ENCODE measurements around the gene SHISA6. TPM values are rescaled to one million over a fixed set of nuclear protein-coding genes. Genes with fewer than 3 reads are reported as not detected.

Gene SHISA6
- total RNA-seq, 2 donors from 2014 or later, result not detected

- H3K36me3 Mint-ChIP-seq, result peaks cover 0 to 17% of the 10 kb centered on the region in 2 donors
- H3K9me3 Mint-ChIP-seq, result peaks cover 0 to 11% of the 10 kb centered on the region in 2 donors
- no peak for ATAC-seq
- no peak overlapping the region for H3K27ac Mint-ChIP-seq
- DNase-seq (ENCODE audit: low spot score in 2 of 2), result no peak
Measured at GRCh38 chr17:11245791-11246190, 4.8 kb downstream of the SHISA6 start.

GRCh38 chr17:11250161-11250560 is 9.1 kb downstream of the SHISA6 start:
- H3K9me3 Mint-ChIP-seq, result peaks cover 3 to 6% of the 10 kb centered on the region in 2 donors
- H3K36me3 Mint-ChIP-seq, result no peaks in the 10 kb centered on the region
- H3K27ac Mint-ChIP-seq, result no peak overlapping the region
- ATAC-seq, result no peak
- DNase-seq (ENCODE audit: low spot score in 2 of 2), result no peak

- no peak overlapping the region for H3K27ac Mint-ChIP-seq
- H3K36me3 Mint-ChIP-seq, result peaks cover 0 to under 1% of the 10 kb centered on the region in 2 donors
- H3K9me3 Mint-ChIP-seq, result peaks cover 3 to 6% of the 10 kb centered on the region in 2 donors
- DNase-seq (ENCODE audit: low spot score in 2 of 2) (no peak), ATAC-seq (no peak)
Measured at GRCh38 chr17:11251561-11252107, 10.6 kb downstream of the SHISA6 start.

- ATAC-seq, result no peak
- Mint-ChIP-seq H3K27ac (no peak overlapping the region), H3K36me3 (peaks cover 0 to 5% of the 10 kb centered on the region in 2 donors), H3K9me3 (peaks cover 3 to 9% of the 10 kb centered on the region in 2 donors)
- DNase-seq (ENCODE audit: low spot score in 2 of 2), result no peak
Measured at GRCh38 chr17:11252146-11252545, 11.1 kb downstream of the SHISA6 start.

- no peak overlapping the region for H3K27ac Mint-ChIP-seq
- no peak for DNase-seq (ENCODE audit: low spot score in 2 of 2)
- peaks cover 7 to 8% of the 10 kb centered on the region in 2 donors for H3K9me3 Mint-ChIP-seq
- H3K36me3 Mint-ChIP-seq, result peaks cover 0 to 5% of the 10 kb centered on the region in 2 donors
- ATAC-seq, result no peak
Measured at GRCh38 chr17:11256877-11257276, 15.9 kb downstream of the SHISA6 start.

- ATAC-seq (no peak), DNase-seq (ENCODE audit: low spot score in 2 of 2) (no peak)
- H3K27ac Mint-ChIP-seq, result no peak overlapping the region
- peaks cover 16 to 19% of the 10 kb centered on the region in 2 donors for H3K9me3 Mint-ChIP-seq
- peaks cover 0 to 4% of the 10 kb centered on the region in 2 donors for H3K36me3 Mint-ChIP-seq
Measured at GRCh38 chr17:11264183-11264871, 23.3 kb downstream of the SHISA6 start.

GRCh38 chr17:11267999-11268575 is 27.1 kb downstream of the SHISA6 start:
- Mint-ChIP-seq H3K27ac (no peak overlapping the region), H3K36me3 (peaks cover 8 to 9% of the 10 kb centered on the region in 2 donors), H3K9me3 (peaks cover 19 to 25% of the 10 kb centered on the region in 2 donors)
- ATAC-seq, result no peak
- no peak for DNase-seq (ENCODE audit: low spot score in 2 of 2)

- H3K36me3 Mint-ChIP-seq, result peaks cover 8 to 9% of the 10 kb centered on the region in 2 donors
- no peak for ATAC-seq
- DNase-seq (ENCODE audit: low spot score in 2 of 2), result no peak
- peaks cover 19 to 21% of the 10 kb centered on the region in 2 donors for H3K9me3 Mint-ChIP-seq
- no peak overlapping the region for H3K27ac Mint-ChIP-seq
Measured at GRCh38 chr17:11269210-11269609, 28.2 kb downstream of the SHISA6 start.

- Mint-ChIP-seq H3K36me3 (peaks cover 8 to 9% of the 10 kb centered on the region in 2 donors), H3K9me3 (peaks cover 14 to 20% of the 10 kb centered on the region in 2 donors), H3K27ac (no peak overlapping the region)
- ATAC-seq, result no peak
- no peak for DNase-seq (ENCODE audit: low spot score in 2 of 2)
Measured at GRCh38 chr17:11272191-11272590, 31.2 kb downstream of the SHISA6 start.

GRCh38 chr17:11273596-11273995 is 32.6 kb downstream of the SHISA6 start:
- DNase-seq (ENCODE audit: low spot score in 2 of 2), result no peak
- H3K36me3 Mint-ChIP-seq, result peaks cover 8 to 9% of the 10 kb centered on the region in 2 donors
- H3K27ac Mint-ChIP-seq, result no peak overlapping the region
- no peak for ATAC-seq
- H3K9me3 Mint-ChIP-seq, result peaks cover 8 to 11% of the 10 kb centered on the region in 2 donors

GRCh38 chr17:11274106-11274505 is 33.1 kb downstream of the SHISA6 start:
- peaks cover 8 to 10% of the 10 kb centered on the region in 2 donors for H3K9me3 Mint-ChIP-seq
- ATAC-seq (no peak), DNase-seq (ENCODE audit: low spot score in 2 of 2) (no peak)
- H3K36me3 Mint-ChIP-seq, result peaks cover 8 to 9% of the 10 kb centered on the region in 2 donors
- H3K27ac Mint-ChIP-seq, result no peak overlapping the region

- Mint-ChIP-seq H3K27ac (no peak overlapping the region), H3K9me3 (peaks cover 8 to 13% of the 10 kb centered on the region in 2 donors)
- ATAC-seq, result no peak
Measured at GRCh38 chr17:11276486-11276885, 35.5 kb downstream of the SHISA6 start.

GRCh38 chr17:11278186-11278991 is 37.4 kb downstream of the SHISA6 start:
- no peak overlapping the region for H3K27ac Mint-ChIP-seq

More at GRCh38 chr17:11276486-11276885, 35.5 kb downstream of the SHISA6 start:
- no peak for DNase-seq (ENCODE audit: low spot score in 2 of 2)
- peaks cover 8 to 9% of the 10 kb centered on the region in 2 donors for H3K36me3 Mint-ChIP-seq

GRCh38 chr17:11278992-11279270 is 37.9 kb downstream of the SHISA6 start:
- DNase-seq (ENCODE audit: low spot score in 2 of 2) (no peak), ATAC-seq (no peak)
- Mint-ChIP-seq H3K9me3 (peaks cover 0 to 7% of the 10 kb centered on the region in 2 donors), H3K27ac (no peak overlapping the region), H3K36me3 (no peaks in the 10 kb centered on the region)

More at GRCh38 chr17:11278186-11278991, 37.4 kb downstream of the SHISA6 start:
- DNase-seq (ENCODE audit: low spot score in 2 of 2) (no peak), ATAC-seq (no peak)
- H3K9me3 Mint-ChIP-seq, result peaks cover 0 to 7% of the 10 kb centered on the region in 2 donors
- H3K36me3 Mint-ChIP-seq, result no peaks in the 10 kb centered on the region

- Mint-ChIP-seq H3K9me3 (peaks cover 0 to 7% of the 10 kb centered on the region in 2 donors), H3K27ac (no peak overlapping the region), H3K36me3 (no peaks in the 10 kb centered on the region)
- DNase-seq (ENCODE audit: low spot score in 2 of 2), result no peak
- no peak for ATAC-seq
Measured at GRCh38 chr17:11279776-11280344, 38.8 kb downstream of the SHISA6 start.

- H3K36me3 Mint-ChIP-seq, result no peaks in the 10 kb centered on the region
- ATAC-seq (no peak), DNase-seq (ENCODE audit: low spot score in 2 of 2) (no peak)
- H3K9me3 Mint-ChIP-seq, result peaks cover 0 to 11% of the 10 kb centered on the region in 2 donors
- no peak overlapping the region for H3K27ac Mint-ChIP-seq
Measured at GRCh38 chr17:11282586-11282985, 41.6 kb downstream of the SHISA6 start.

GRCh38 chr17:11284811-11285210 is 43.8 kb downstream of the SHISA6 start:
- Mint-ChIP-seq H3K9me3 (peaks cover 0 to 11% of the 10 kb centered on the region in 2 donors), H3K27ac (no peak overlapping the region), H3K36me3 (no peaks in the 10 kb centered on the region)
- DNase-seq (ENCODE audit: low spot score in 2 of 2) (no peak), ATAC-seq (no peak)
